GM12874 (cell line): ENCODE data around the gene TDRD10.

Experiments
- TF ChIP-seq, protein P1 (sequence below): IDR thresholded peaks from 2 replicates; pipeline ENCODE4 v1.5.1; 2011; ENCODE audit warnings: low read depth, mild to moderate bottlenecking, control low read depth, low read length, moderate library complexity; ENCODE audit not compliant: insufficient read depth

Gene TDRD10

GRCh38 chr1:154572468-154573167 is 70.6 kb downstream of the TDRD10 start:
- TF ChIP-seq, protein P1, sequence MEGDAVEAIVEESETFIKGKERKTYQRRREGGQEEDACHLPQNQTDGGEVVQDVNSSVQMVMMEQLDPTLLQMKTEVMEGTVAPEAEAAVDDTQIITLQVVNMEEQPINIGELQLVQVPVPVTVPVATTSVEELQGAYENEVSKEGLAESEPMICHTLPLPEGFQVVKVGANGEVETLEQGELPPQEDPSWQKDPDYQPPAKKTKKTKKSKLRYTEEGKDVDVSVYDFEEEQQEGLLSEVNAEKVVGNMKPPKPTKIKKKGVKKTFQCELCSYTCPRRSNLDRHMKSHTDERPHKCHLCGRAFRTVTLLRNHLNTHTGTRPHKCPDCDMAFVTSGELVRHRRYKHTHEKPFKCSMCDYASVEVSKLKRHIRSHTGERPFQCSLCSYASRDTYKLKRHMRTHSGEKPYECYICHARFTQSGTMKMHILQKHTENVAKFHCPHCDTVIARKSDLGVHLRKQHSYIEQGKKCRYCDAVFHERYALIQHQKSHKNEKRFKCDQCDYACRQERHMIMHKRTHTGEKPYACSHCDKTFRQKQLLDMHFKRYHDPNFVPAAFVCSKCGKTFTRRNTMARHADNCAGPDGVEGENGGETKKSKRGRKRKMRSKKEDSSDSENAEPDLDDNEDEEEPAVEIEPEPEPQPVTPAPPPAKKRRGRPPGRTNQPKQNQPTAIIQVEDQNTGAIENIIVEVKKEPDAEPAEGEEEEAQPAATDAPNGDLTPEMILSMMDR, result no peak

DNA sequence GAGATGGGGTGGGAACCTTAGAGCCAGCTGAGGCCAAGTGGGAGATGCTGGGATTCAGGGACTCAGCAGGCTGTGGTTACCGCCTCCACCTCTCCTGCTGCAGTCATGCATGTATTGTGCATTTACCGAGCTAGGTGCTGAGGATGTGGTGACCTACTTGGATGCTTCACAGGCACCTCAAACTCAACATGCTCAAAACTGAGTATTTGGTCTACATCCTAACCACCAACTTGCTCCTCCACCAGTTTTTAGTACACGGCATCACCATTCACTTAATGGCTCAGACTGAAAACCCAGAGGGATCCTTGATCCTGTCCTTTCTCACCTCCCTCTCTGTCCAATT is 71.1 kb downstream of the TDRD10 start:
- TF ChIP-seq, protein P1, result no peak

GRCh38 chr1:154574716-154575115 is 72.7 kb downstream of the TDRD10 start:
- TF ChIP-seq, protein P1, result no peak

DNA sequence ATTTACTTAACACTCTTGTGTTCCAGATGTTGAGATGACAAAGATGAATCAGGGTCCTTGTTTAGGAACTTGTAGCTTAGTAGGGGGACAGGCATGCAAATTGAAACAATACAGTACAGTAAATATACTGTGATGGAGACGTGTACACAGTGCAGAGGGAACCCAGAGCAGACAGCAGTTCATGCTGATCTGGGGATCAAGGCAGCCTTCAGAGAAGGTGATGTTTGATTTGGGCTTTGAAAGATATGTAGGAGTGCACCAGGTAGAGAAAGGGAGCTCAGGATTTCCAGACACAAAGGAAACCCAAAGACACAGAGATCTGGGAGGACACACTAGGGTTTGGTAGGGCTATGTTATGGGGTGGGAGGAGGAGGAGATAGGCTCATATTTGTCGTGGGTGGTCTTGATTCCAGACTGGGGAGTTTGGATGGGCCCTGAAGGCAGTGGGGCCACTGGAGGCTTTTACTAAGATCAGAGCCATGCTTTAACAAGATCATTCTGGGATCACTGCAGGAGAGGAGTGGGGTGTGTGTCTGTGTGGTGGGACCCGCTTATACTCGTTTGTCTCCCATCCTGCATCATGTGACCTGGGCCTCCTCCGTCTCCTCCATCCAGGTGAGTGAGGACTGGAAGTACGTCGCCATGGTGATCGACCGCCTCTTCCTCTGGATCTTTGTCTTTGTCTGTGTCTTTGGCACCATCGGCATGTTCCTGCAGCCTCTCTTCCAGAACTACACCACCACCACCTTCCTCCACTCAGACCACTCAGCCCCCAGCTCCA is 73.3 kb downstream of the TDRD10 start:
- TF ChIP-seq, protein P1, result no peak

DNA sequence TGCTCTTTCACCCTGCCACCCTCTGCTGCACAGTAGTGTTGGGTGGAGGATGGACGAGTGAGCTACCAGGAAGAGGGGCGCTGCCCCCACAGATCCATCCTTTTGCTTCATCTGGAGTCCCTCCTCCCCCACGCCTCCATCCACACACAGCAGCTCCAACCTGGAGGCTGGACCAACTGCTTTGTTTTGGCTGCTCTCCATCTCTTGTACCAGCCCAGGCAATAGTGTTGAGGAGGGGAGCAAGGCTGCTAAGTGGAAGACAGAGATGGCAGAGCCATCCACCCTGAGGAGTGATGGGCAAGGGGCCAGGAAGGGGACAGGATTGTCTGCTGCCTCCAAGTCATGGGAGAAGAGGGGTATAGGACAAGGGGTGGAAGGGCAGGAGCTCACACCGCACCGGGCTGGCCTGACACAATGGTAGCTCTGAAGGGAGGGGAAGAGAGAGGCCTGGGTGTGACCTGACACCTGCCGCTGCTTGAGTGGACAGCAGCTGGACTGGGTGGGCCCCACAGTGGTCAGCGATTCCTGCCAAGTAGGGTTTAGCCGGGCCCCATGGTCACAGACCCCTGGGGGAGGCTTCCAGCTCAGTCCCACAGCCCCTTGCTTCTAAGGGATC is 74.0 kb downstream of the TDRD10 start:
- TF ChIP-seq, protein P1, result no peak

DNA sequence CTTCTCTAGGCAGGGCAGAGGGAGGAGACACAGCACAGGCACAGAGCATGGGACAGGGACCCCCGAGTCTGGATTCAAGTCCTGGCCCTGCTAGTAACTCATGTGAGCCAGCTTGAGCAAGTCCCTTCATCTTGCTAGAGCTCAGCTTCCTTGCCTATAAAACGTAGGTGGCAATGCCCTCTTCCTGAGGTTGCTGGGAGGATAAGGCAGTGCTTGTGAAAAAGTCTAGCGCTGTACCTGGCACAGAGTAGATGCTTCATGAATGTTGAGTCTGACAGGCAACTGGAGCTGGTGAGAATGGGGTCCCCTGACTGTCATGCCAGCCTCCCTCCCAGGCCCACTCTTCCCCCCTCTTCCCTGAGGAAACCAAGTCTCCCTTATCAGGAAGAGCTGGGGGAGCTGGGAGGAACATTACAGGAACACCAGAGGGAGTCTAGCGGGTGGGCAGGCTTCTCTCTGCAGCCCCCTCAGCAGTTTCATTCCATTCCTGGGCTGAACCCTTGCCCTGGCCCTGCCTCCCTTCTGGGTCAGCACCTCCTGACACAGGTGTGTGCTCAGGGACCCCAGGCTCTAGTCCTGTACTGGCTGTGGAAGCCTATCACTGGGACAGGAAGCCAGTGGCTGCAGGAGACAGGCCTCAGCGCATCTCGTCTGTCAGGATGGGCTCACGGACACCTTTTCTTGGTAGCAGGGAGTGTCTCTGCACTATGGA is 75.5 kb downstream of the TDRD10 start:
- TF ChIP-seq, protein P1, result no peak

DNA sequence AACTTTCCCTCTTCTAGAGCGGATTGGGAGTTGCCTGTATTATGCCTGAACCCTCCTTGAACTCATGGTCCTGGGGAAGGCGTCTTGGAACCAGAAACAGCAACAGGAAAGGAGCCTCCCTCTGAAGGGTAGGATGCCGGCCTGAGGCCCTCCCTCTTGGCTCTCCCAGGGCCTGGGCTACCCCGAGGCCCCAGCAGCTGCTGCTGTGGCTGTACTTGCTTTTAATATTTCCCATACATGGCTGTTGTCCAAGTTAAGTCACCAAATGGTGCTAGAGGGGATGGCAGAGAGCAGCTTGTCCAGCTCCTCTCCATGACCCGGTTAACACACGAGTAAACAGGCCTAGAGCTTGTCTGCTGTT is 76.0 kb downstream of the TDRD10 start:
- TF ChIP-seq, protein P1, result no peak
